RWPE2 (cell line): ENCODE results near the gene UQCC2.

Experiments
- ATAC-seq: fragments of 200-7000 bp; cut with Tn5 transposase; 3 replicates; pipeline ENCODE4 v1.9.1; 2021; ENCODE audit warnings: low read depth
- DNase-seq: peaks from one replicate; pipeline ENCODE4 v3.0.0-alpha.2; 2020; ENCODE audit warnings: low spot score
- H3K27ac ChIP-seq: fragments of 450-650 bp; 2 replicates; pipeline ENCODE4 v1.5.1; 2017; ENCODE audit warnings: mild to moderate bottlenecking; ENCODE audit not compliant: poor library complexity, severe bottlenecking
- H3K27me3 ChIP-seq: fragments of 250-450 bp; sonication (Bioruptor Pico); 2 replicates; pipeline ENCODE4 v1.5.1; 2021; ENCODE audit warnings: mild to moderate bottlenecking, moderate library complexity; ENCODE audit not compliant: insufficient read depth, poor library complexity, severe bottlenecking
- H3K36me3 ChIP-seq: fragments of 250-450 bp; sonication (Bioruptor Pico); 2 replicates; pipeline ENCODE4 v1.5.1; 2020; ENCODE audit warnings: low read depth, mild to moderate bottlenecking, moderate library complexity
- H3K4me1 ChIP-seq: fragments of 250-450 bp; sonication (Bioruptor Pico); 2 replicates; pipeline ENCODE4 v1.5.1; 2021; ENCODE audit warnings: mild to moderate bottlenecking, moderate library complexity; ENCODE audit not compliant: insufficient read depth, poor library complexity, severe bottlenecking
- H3K4me3 ChIP-seq: fragments of 250-450 bp; sonication (Bioruptor Pico); 2 replicates; pipeline ENCODE4 v1.5.1; 2021; ENCODE audit warnings: mild to moderate bottlenecking, moderate library complexity; ENCODE audit not compliant: severe bottlenecking
- H3K9me3 ChIP-seq: fragments of 250-450 bp; sonication (Bioruptor Pico); 2 replicates; pipeline ENCODE4 v1.5.1; 2021; ENCODE audit warnings: mild to moderate bottlenecking, moderate library complexity; ENCODE audit not compliant: severe bottlenecking
- CTCF ChIP-seq: fragments of 450-650 bp; IDR thresholded peaks from one replicate; pipeline ENCODE4 v1.5.1; 2017; ENCODE audit warnings: mild to moderate bottlenecking, moderate library complexity; ENCODE audit not compliant: poor library complexity, severe bottlenecking

UQCC2 gene

GRCh38 chr6:33700391-33701050, 11.0 kb downstream of the UQCC2 start:
- Histone ChIP-seq H3K27ac (peak overlapping the region; percentile 13), H3K9me3 (no peaks in the 10 kb centered on the region), H3K27me3 (no peaks in the 10 kb centered on the region), H3K4me3 (no peak overlapping the region), H3K4me1 (peaks cover 12% of the 10 kb centered on the region), H3K36me3 (peaks cover 77% of the 10 kb centered on the region)
- ATAC-seq (peak; percentile 48), DNase-seq (no peak)
- TF ChIP-seq CTCF = peak; percentile 69

GRCh38 chr6:33699739-33700138, 11.8 kb downstream of the UQCC2 start:
- DNase-seq (no peak), ATAC-seq (no peak)
- Histone ChIP-seq H3K4me3 (no peak overlapping the region), H3K4me1 (peaks cover 20% of the 10 kb centered on the region), H3K27me3 (no peaks in the 10 kb centered on the region), H3K9me3 (no peaks in the 10 kb centered on the region), H3K36me3 (peaks cover 84% of the 10 kb centered on the region), H3K27ac (peak overlapping the region; percentile 13)
- TF ChIP-seq CTCF = no peak

DNA sequence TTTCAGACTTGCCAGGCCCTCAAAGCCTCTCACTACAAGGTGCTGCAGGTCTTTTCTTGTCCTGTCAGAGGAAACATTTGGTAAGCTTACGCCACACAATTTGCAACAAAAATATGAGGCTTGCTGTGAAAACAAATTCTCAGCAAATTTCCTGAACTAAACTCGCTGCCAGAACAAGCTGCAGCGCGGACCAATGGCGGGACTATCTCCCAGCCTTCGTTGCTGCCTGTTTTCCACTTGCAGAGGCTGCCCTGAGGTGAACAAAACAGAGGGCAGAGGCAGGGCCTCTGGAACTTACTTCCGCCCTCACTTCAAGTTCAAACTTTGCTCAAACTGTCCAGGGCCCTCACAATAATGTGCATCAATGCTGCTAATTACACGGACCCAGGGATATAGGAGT, 12.4 kb downstream of the UQCC2 start:
- H3K27me3 ChIP-seq = no peaks in the 10 kb centered on the region
- H3K4me1 ChIP-seq = peaks cover 26% of the 10 kb centered on the region
- no peak for TF ChIP-seq CTCF
- peaks cover 90% of the 10 kb centered on the region for H3K36me3 ChIP-seq
- no peak overlapping the region for H3K4me3 ChIP-seq
- ATAC-seq = no peak
- DNase-seq = no peak
- no peaks in the 10 kb centered on the region for H3K9me3 ChIP-seq
- H3K27ac ChIP-seq = no peak overlapping the region

- Histone ChIP-seq H3K27me3 (no peaks in the 10 kb centered on the region), H3K9me3 (no peaks in the 10 kb centered on the region), H3K4me3 (no peak overlapping the region), H3K36me3 (peaks cover 91% of the 10 kb centered on the region), H3K27ac (no peak overlapping the region), H3K4me1 (peaks cover 32% of the 10 kb centered on the region)
- no peak for DNase-seq
- no peak for ATAC-seq
- no peak for TF ChIP-seq CTCF
Measured at GRCh38 chr6:33698494-33698893, 13.0 kb downstream of the UQCC2 start.

DNA sequence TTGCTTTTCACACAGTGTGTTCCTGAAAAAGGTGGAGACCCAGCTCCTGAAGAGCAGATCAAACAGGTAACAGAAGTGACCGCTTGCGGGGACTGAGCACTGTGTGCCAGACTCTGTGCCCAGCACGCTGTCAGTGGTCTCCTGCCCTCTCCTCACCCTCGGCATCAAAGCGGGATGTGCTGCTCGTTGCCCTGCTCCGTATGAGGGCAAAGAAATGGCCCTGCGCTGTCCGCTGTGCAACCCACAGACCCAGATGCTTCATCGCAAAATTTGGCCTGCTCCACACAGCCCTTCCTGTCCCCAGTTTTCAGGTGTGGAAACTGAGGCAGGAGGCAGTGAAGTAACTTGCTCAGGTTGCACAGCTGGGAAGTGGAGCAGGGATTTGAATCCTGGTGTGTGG, 13.7 kb downstream of the UQCC2 start:
- peaks cover 92% of the 10 kb centered on the region for H3K36me3 ChIP-seq

More for the DNA sequence above, 13.7 kb downstream of the UQCC2 start:
- TF ChIP-seq CTCF = no peak
- ATAC-seq (no peak), DNase-seq (no peak)
- no peak overlapping the region for H3K4me3 ChIP-seq
- no peaks in the 10 kb centered on the region for H3K9me3 ChIP-seq
- H3K4me1 ChIP-seq = peaks cover 32% of the 10 kb centered on the region
- peak overlapping the region; percentile 60 for H3K27ac ChIP-seq
- H3K27me3 ChIP-seq = no peaks in the 10 kb centered on the region
